ENCODE data around the gene PDE7B.

DNA sequence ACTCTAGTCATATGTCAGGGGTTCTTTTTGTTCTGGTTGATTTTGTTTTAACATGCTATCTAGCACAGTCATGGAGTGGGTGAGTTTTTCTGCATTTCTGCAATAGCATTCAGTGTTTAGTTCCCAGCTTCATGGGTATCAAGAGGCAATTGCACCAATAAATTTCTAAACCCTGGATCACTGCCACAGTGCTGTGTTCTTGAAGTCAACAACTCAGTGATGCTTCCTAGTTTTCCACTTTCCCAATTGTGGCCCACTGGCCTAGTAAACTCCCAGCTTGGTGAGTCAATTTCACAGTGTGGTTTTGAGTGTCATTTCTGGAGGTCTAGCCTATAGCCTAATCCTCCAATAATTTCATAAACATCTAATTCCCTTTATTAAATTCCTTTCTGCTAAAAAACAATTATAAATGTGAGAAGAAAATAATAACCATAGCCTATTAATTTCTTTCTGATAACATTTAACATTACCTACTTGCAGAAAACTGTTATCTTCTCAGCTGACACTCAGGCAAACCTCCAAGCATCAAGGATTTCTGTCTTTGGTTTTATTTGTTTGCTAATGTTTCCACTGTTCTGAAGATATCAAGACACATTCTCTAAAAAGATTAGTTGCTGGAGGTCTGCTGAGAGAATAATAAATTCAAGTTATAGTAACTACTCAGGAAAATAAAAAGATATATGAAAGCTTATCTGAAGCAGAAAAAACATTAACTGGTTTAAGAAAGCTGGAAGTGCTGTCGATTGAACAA lies 89.9 kb downstream of the PDE7B start:
- TF ChIP-seq, protein P1, sequence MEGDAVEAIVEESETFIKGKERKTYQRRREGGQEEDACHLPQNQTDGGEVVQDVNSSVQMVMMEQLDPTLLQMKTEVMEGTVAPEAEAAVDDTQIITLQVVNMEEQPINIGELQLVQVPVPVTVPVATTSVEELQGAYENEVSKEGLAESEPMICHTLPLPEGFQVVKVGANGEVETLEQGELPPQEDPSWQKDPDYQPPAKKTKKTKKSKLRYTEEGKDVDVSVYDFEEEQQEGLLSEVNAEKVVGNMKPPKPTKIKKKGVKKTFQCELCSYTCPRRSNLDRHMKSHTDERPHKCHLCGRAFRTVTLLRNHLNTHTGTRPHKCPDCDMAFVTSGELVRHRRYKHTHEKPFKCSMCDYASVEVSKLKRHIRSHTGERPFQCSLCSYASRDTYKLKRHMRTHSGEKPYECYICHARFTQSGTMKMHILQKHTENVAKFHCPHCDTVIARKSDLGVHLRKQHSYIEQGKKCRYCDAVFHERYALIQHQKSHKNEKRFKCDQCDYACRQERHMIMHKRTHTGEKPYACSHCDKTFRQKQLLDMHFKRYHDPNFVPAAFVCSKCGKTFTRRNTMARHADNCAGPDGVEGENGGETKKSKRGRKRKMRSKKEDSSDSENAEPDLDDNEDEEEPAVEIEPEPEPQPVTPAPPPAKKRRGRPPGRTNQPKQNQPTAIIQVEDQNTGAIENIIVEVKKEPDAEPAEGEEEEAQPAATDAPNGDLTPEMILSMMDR (IDR thresholded peaks at IDR 0.05; ENCODE audit: insufficient read depth, low read length): no peak
- TF ChIP-seq POLR2AphosphoS5 (IDR thresholded peaks at IDR 0.05; ENCODE audit: low read depth) (no peak), SPI1 (IDR thresholded peaks at IDR 0.05; ENCODE audit: borderline replicate concordance, low read depth) (no peak)
- TF ChIP-seq, protein P2, sequence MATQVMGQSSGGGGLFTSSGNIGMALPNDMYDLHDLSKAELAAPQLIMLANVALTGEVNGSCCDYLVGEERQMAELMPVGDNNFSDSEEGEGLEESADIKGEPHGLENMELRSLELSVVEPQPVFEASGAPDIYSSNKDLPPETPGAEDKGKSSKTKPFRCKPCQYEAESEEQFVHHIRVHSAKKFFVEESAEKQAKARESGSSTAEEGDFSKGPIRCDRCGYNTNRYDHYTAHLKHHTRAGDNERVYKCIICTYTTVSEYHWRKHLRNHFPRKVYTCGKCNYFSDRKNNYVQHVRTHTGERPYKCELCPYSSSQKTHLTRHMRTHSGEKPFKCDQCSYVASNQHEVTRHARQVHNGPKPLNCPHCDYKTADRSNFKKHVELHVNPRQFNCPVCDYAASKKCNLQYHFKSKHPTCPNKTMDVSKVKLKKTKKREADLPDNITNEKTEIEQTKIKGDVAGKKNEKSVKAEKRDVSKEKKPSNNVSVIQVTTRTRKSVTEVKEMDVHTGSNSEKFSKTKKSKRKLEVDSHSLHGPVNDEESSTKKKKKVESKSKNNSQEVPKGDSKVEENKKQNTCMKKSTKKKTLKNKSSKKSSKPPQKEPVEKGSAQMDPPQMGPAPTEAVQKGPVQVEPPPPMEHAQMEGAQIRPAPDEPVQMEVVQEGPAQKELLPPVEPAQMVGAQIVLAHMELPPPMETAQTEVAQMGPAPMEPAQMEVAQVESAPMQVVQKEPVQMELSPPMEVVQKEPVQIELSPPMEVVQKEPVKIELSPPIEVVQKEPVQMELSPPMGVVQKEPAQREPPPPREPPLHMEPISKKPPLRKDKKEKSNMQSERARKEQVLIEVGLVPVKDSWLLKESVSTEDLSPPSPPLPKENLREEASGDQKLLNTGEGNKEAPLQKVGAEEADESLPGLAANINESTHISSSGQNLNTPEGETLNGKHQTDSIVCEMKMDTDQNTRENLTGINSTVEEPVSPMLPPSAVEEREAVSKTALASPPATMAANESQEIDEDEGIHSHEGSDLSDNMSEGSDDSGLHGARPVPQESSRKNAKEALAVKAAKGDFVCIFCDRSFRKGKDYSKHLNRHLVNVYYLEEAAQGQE (IDR thresholded peaks at IDR 0.05; ENCODE audit: insufficient replicate concordance, low read depth): no peak
